ENCODE data around the gene CEACAM19. TPM values are rescaled to one million over a fixed set of nuclear protein-coding genes. Genes with fewer than 3 reads are reported as not detected.
A peak's percentile ranks its signal among the peaks of the same experiment; 100 is the strongest.

CEACAM19 gene
- total and polyA plus RNA-seq, 2 of the 13 experiments (the other 11 are each of a cell fraction or from before 2014, with no cell fraction given): 1.3 to 4.0 TPM

DNA sequence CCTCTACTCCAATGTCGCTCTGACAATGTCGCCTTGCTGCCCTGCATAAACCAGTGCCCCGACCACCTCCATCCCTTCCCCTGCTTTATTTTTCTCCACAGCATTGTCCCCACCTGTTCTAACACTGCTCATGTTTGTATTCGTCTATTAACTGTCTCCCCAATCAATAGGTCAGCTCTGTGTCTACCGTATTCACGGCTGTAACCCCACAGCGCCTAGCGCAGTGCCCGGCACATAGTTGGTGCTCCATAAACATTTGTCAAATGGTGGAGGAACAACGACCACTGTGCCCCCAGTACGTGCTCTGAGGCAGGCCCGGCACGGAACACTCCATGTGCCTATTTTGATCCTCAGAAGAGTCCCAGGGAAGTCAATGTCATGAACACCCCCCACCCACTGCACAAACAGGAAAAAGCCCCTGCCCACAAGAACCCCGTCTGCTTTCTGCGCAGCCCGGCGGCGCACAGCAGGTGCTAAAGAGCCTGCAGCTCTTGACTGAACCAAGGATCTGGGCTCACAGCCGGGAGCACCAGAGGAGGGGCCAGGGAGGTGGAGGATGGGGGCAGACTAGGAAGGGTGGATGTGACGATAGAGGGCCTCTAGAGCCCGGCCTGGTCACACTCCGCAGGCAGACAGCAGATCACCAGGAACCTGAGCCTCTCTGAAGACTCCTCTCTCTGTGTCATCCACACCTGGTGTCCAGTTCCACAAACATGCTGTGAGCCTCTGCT is 25.8 kb downstream of the CEACAM19 start (continued):
- peak; percentile 25; the same call in 1 of the 2 replicates for TF ChIP-seq NR2F2 (IDR thresholded peaks at IDR 0.05; ENCODE audit: borderline replicate concordance, low read depth)
- no peak for TF ChIP-seq KMT2A (CRISPR knock-in tag; IDR thresholded peaks at IDR 0.05)
- no peak for TF ChIP-seq YEATS4 (CRISPR knock-in tag; IDR thresholded peaks at IDR 0.05; ENCODE audit: borderline replicate concordance)
- TF ChIP-seq ZFP1 (CRISPR knock-in tag; IDR thresholded peaks at IDR 0.05): 0 out of 2 replicates have a peak, but pooled peaks have one; percentile 33
- 0 out of 2 replicates have a peak, but pooled peaks have one; percentile 46 for TF ChIP-seq RARA (CRISPR knock-in tag; IDR thresholded peaks at IDR 0.05)
- TF ChIP-seq ZBTB7A (CRISPR knock-in tag; IDR thresholded peaks at IDR 0.05): peak; percentile 52; the same call in 1 of the 2 replicates
- TF ChIP-seq SALL1 (CRISPR knock-in tag; IDR thresholded peaks at IDR 0.05): peak; percentile 35; the same call in 1 of the 2 replicates

- 80% methylated on average over 3 of the region's 4 CpGs for WGBS (ENCODE audit: low lambda C conversion rate)
- in situ Hi-C loops (cut with HindIII; ENCODE audit: extremely low pct_ligation_motif_present, low pct_unique_long_range_greater_than_20kb): no loop called here
Observed at GRCh38 chr19:44697670-44698034, 26.4 kb downstream of the CEACAM19 start.

More at GRCh38 chr19:44697670-44698034, 26.4 kb downstream of the CEACAM19 start:
- Histone ChIP-seq H3K79me2 (ENCODE audit: insufficient read depth, low read length) (no peaks in the 10 kb centered on the region), H4K20me1 (ENCODE audit: insufficient read depth, low read length) (no peaks in the 10 kb centered on the region), H3K36me3 (replicated peaks in 1 of 2; ENCODE audit: control insufficient read depth in 1 of 2, insufficient read depth in 2 of 2, low read length in 2 of 2) (no peaks in the 10 kb centered on the region), H3K4me3 (replicated peaks in 1 of 3; ENCODE audit: insufficient read depth in 1 of 3, low read depth in 2 of 3, low read length in 3 of 3) (no peak overlapping the region; a peak in 1 of 6 replicates), H3K27me3 (ENCODE audit: control insufficient read depth in 1 of 2, insufficient read depth in 2 of 2, low read length in 2 of 2) (no peaks in the 10 kb centered on the region), H3K4me1 (ENCODE audit: insufficient read depth, low read length) (peaks cover 93% of the 10 kb centered on the region), H3K27ac (ENCODE audit: extremely low read length, insufficient read depth, low read length) (no peak overlapping the region), H3K4me2 (ENCODE audit: low read depth, low read length) (peak overlapping the region; percentile 53), H2AFZ (ENCODE audit: low read length) (no peak overlapping the region), H3K9ac (ENCODE audit: insufficient read depth, low read depth, low read length) (peak overlapping the region; percentile 13; the same call in 1 of the 2 replicates), H3K9me3 (ENCODE audit: low read length) (no peaks in the 10 kb centered on the region)
- DNase-seq (ENCODE audit: low spot score) (no peak), FAIRE-seq (no peak), ATAC-seq (no peak)
- ChIA-PET POLR2A (no interaction called here), CTCF (ENCODE audit: low intra/inter-chr PET ratio, low total read pairs) (no interaction called here)
- no TSS peak for BruUV-seq (replicated peaks)
- intact Hi-C loops (cut with micrococcal nuclease; ENCODE audit: unreplicated experiment): no loop called here
- 0 out of 2 replicates have a peak, but pooled peaks have one; percentile 10 for TF ChIP-seq KDM1A (CRISPR knock-in tag; IDR thresholded peaks at IDR 0.05)
- TF ChIP-seq NR2F6 (IDR thresholded peaks at IDR 0.05): no peak
- TF ChIP-seq NR2F6 (CRISPR knock-in tag; IDR thresholded peaks at IDR 0.05): 0 out of 2 replicates have a peak, but pooled peaks have one; percentile 2
- TF ChIP-seq ZFP36 (IDR thresholded peaks at IDR 0.05; ENCODE audit: borderline replicate concordance, low read depth, low read length, partially characterized antibody): peak; percentile 92
- TF ChIP-seq ZNF768 (CRISPR knock-in tag; IDR thresholded peaks at IDR 0.05): peak; percentile 41; the same call in 1 of the 2 replicates
- no peak for TF ChIP-seq ATRX (CRISPR knock-in tag; IDR thresholded peaks at IDR 0.05; ENCODE audit: borderline replicate concordance)
- TF ChIP-seq, protein P1, sequence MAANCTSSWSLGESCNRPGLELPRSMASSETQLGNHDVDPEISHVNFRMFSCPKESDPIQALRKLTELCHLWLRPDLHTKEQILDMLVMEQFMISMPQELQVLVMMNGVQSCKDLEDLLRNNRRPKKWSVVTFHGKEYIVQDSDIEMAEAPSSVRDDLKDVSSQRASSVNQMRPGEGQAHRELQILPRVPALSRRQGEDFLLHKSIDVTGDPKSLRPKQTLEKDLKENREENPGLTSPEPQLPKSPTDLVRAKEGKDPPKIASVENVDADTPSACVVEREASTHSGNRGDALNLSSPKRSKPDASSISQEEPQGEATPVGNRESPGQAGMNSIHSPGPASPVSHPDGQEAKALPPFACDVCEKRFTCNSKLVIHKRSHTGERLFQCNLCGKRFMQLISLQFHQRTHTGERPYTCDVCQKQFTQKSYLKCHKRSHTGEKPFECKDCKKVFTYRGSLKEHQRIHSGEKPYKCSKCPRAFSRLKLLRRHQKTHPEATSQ (CRISPR knock-in tag; IDR thresholded peaks at IDR 0.05; ENCODE audit: borderline replicate concordance): no peak
- peak; percentile 87; the same call in 1 of the 2 replicates for TF ChIP-seq ZMYM3 (CRISPR knock-in tag; IDR thresholded peaks at IDR 0.05)
